GM12872 (cell line): ENCODE results near the gene EIF2A.

Experiments
- CTCF ChIP-seq: IDR thresholded peaks from 3 replicates; pipeline ENCODE4 v1.5.1; 2011; ENCODE audit warnings: low read depth, mild to moderate bottlenecking, low read length, moderate library complexity; ENCODE audit not compliant: insufficient read depth

EIF2A gene

GRCh38 chr3:150535204-150535603, 11.4 kb upstream of the EIF2A start:
- TF ChIP-seq CTCF: no peak

GRCh38 chr3:150538324-150539208, 8.0 kb upstream of the EIF2A start:
- TF ChIP-seq CTCF: no peak

- no peak for TF ChIP-seq CTCF
These were observed 6.3 kb upstream of the EIF2A start for GRCh38 chr3:150540297-150540696.

GRCh38 chr3:150540991-150541390, 5.6 kb upstream of the EIF2A start:
- no peak for TF ChIP-seq CTCF

GRCh38 chr3:150543128-150543527, 3.5 kb upstream of the EIF2A start:
- no peak for TF ChIP-seq CTCF

GRCh38 chr3:150543531-150543930, 3.1 kb upstream of the EIF2A start:
- TF ChIP-seq CTCF: no peak

- TF ChIP-seq CTCF: no peak
These were observed 2.5 kb upstream of the EIF2A start for GRCh38 chr3:150544041-150544440.
